ENCODE data around the gene LCE5A.
"Not testable (repeated sequence)": the region's sequence is repeated elsewhere in the genome, so short reads cannot be mapped to it uniquely, and the experiment has no call there.

Gene LCE5A

DNA sequence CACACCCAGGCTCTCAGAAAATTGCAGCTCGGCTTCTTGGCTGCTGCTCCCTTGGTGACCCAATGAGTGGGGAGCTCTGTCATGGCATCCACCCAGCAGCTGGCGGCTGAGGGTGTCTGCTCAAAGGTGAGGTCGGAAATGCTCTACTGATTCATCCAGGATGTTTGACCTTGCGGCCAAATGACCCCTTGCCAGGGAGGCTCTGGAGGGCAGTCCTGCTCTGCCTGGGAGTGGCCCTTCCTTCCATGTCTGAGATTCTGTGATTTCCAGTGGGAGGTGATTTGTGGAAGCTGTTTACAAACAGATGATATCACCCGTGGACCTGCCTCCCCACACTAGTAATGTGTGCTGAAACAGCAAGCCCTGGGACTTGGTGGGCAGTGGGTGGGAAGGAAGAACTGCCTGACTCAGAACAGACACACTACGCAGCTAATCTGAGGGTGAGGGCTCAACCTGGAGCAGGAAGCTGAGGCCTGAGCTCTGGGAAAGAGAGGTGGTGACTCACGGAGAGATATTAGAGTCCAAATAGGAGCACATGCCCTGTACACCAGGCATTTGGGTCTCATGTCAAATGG lies 6.7 kb downstream of the LCE5A start:
- DNase-seq: no peak

DNA sequence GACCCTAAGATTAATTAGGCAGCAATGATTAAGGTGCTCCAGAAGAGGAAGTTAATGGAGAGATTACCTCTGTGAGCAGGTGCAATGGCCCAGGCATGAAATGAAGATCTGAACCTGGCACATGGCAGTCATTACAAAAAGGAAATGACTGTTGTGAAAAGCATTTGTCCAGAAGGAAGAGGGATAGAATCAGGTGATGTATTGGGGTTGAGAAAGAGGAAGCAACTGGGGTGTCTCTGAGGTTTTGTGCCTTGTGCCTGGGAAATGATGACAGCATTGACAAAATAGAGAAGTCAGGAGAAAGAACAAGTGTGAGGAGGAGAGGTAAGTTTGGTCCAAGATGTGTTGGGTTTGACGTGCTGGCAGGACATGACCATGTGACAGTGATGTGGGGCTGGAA lies 9.2 kb downstream of the LCE5A start:
- peak in 1 of 2 donors; percentile 27 for DNase-seq

DNA sequence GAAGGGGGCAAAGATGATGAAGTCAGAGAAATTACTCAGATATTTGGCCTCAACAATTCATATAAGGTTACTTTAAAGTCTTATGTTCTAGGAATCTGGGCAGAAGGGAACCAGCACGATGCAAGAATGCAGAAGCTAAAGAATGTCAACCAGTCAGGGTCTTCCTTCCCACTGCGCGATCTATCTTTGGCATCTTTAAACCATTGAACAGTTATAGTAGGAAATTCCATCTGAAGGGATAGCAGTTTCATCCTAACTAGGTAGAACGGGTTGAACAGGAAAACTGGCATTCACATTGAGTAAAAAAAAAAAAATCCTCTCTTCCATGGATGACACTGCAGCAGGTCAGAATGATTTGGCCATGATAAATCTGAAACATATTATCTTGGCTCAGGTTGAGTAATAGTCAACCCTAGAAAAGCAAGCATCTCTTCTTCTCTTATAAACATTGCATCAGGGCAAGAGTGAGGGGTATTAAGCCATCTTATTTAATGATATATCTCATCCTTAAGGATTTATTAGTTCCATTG lies 10.0 kb downstream of the LCE5A start:
- no peak for DNase-seq

DNA sequence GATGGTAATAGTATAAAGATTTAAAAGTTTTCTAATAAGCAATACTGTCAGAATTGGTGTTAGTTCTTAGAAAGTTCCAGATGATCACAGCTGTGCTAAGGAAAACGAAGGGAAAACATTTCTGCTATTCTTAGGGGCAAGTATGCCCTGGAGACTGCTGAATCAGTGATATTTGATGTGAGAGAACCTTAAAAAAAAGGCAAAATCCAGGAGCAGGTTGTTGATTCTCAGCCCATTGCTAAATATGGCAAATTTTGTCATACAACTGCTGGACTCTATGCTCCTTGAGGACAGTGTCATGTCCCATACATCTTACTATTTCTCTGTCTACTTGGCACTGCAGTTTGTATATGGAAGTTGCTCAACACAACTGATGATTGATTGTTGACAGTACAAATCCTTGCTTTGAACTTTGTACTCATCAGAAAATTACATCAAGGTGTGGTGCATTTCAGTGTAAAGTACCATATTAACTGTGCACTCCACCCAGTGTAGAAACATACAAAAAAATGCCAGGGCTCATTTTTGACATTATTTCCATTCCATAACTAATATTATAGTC lies 14.6 kb downstream of the LCE5A start:
- no peak for DNase-seq

DNA sequence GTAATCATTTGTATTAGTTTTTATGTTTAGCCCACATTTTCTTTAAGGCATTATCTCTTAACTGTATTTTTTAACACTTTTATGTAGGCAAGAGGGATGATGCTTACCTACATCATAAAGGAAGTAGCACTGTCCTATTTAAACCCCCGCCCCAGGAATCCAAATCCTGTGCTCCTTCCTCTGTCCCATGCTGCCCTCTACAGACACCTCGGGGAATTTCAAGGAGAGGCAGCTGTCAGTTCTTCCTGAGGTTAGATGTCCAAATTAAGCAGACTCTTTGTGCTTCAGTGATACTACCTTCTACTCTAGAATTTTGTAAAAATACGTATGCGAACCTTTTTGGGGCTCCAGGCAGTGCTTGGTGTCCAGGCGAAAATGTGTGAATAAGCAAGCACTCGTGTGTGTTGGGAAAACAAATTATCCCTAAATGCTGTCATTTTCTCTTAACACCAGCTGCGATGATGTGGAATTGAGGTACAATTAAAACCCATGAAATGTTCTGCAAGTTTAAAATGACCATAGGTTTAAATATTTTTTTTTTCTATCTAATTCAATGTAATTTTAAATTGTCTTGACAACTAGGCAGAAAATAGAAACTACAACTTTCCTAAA lies 22.8 kb downstream of the LCE5A start:
- DNase-seq: no peak

DNA sequence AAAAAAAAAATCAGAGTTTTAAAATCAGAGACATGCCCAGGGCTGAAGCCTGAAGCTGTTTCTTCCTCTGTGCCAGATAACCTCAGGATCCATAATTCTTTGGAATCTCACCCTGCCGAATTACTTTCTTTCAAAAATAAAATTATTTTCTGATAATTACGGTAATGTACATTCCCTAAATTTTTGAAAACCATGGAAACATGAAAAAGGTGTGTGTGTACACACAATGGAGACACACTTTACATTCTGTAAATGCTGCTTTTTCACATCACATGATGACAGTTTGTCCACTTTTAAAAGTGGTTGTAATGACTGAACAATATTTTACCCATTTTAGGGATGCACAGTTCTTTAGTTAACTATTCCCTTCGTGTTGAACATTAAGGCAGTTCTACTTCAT lies 25.2 kb downstream of the LCE5A start:
- DNase-seq: no peak

DNA sequence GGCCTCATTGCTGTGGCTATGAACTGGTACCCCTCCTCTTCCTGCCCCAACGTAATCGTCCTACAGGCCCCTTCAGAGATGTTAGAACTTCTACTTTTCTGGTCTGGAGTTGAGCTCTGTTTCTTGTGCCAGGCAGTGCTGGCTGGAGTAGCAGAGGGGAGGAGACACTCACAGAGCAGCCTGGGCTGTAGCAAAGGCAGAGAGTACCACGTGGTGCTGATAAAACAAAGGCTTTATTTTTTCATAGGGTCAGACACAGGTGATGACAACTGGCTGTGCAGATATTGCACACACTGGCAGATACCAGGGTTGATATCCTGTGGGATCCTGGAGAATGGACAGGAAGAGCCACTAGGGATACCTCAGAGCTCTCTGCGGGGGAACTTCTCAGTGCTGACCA lies 26.9 kb downstream of the LCE5A start:
- no peak for DNase-seq

DNA sequence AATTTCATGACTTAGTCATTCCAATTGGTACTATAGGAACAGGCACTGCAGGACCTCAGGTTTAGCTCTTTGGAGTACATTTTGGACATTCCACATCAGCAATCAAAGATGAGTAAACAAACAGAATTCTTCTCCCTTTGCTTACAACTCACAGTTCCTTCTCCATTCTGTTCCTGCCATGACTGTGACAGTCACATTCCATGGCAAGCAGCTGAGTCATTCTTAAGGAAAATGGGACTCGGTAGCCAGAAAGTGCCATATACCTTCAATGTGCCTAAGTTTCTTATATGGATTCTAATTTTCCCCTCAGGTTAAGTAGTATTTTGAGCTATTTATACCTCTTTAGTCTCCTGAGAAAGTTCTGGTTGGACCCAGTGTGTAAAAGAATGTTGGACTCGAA lies 29.3 kb downstream of the LCE5A start:
- no peak for DNase-seq

DNA sequence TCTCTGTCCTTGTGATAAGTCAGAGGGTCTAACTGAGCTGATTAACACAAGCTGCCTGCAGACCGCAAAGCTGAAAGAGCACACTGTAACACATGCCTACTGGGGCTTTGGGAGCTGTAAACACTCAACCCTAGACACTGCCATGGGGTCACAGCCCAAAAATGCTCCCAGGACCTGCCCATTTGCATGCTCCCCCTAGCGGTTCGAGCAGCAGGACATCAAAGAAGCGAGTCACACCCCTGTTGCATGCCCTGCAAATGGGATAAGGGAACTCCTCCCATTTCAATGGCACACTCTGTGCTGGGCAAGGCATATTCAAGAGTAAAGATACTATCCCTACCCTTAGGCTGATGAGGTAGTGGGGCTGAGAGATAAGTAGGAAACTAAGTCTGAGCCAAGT lies 33.2 kb downstream of the LCE5A start:
- no peak for DNase-seq

DNA sequence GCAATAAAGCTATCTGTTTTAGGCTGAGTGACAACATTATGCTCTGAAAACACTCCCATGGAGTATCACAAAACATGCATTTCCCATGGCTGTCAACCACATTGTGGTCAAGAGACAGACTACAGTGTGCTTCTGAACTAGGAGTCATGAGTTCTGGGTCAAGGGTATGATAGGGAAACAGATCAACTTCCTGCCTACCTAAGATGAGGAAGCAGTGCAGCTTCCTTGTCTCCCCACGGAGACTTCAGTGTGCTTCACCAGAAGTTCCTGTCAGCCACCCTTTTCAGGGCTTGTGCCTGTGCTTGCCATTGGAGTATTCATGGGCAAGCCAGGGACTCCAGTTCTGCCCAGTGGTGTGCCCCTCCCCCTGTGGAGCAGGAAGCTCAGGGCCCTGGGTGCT lies 36.1 kb downstream of the LCE5A start:
- no peak for DNase-seq

DNA sequence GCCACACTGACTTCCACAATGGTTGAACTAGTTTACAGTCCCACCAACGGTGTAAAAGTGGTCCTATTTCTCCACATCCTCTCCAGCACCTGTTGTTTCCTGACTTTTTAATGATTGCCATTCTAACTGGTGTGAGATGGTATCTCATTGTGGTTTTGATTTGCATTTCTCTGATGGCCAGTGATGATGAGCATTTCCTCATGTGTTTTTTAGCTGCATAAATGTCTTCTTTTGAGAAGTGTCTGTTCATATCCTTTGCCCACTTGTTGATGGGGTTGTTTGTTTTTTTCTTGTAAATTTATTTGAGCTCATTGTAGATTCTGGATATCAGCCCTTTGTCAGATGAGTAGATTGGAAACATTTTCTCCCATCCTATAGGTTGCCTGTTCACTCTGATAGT lies 37.8 kb downstream of the LCE5A start:
- not testable (repeated sequence) for DNase-seq
